ENCODE results near the gene NOC3L. TPM values are rescaled to one million over a fixed set of nuclear protein-coding genes. Genes with fewer than 3 reads are reported as not detected.

Gene NOC3L, protein sequence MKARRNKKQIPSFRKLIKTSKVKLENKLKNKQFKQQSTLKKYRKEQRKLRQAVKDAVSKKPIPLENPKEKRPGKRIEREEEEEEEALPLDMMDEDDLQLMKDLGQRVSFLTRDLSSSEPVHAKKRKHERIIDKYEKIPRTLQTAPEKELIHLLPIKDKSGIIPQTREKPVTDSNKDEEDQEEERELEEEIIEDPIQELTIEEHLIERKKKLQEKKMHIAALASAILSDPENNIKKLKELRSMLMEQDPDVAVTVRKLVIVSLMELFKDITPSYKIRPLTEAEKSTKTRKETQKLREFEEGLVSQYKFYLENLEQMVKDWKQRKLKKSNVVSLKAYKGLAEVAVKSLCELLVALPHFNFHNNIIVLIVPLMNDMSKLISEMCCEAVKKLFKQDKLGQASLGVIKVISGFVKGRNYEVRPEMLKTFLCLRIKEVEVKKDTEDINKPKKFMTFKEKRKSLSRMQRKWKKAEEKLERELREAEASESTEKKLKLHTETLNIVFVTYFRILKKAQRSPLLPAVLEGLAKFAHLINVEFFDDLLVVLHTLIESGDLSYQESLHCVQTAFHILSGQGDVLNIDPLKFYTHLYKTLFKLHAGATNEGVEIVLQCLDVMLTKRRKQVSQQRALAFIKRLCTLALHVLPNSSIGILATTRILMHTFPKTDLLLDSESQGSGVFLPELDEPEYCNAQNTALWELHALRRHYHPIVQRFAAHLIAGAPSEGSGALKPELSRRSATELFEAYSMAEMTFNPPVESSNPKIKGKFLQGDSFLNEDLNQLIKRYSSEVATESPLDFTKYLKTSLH
- 26.5 and 40.5 TPM in 2 replicates for total RNA-seq (2012; rRNA removed)
- polyA plus RNA-seq (2012; rRNA removed) = 8.6 and 11.9 TPM in 2 replicates
- polyA plus RNA-seq (2012; cell fraction: cytosol; rRNA removed) = 1.5 and 2.5 TPM in 2 replicates
- 2.5 and 18.8 TPM in 2 replicates for polyA plus RNA-seq (2012; cell fraction: nucleus; rRNA removed; ENCODE audit: low replicate concordance)
- percentile 80 among the genes with signal in this experiment for Bru-seq, nascent RNA
- percentile 76 among the genes with signal in this experiment for BruChase-seq, experiment 1, labeled RNA remaining after a 6-hour chase
- percentile 79 among the genes with signal in this experiment for BruChase-seq, experiment 2, labeled RNA remaining after a 2-hour chase
- long read RNA-seq, transcript NOC3L-201 (21 exons, 3,455 nt) = major isoform, 7 of 13 reads
- long read RNA-seq, partial matches to known transcripts = 3 of 13 reads
- long read RNA-seq, other reads (novel, unspliced or antisense) = 3 of 13 reads

DNA sequence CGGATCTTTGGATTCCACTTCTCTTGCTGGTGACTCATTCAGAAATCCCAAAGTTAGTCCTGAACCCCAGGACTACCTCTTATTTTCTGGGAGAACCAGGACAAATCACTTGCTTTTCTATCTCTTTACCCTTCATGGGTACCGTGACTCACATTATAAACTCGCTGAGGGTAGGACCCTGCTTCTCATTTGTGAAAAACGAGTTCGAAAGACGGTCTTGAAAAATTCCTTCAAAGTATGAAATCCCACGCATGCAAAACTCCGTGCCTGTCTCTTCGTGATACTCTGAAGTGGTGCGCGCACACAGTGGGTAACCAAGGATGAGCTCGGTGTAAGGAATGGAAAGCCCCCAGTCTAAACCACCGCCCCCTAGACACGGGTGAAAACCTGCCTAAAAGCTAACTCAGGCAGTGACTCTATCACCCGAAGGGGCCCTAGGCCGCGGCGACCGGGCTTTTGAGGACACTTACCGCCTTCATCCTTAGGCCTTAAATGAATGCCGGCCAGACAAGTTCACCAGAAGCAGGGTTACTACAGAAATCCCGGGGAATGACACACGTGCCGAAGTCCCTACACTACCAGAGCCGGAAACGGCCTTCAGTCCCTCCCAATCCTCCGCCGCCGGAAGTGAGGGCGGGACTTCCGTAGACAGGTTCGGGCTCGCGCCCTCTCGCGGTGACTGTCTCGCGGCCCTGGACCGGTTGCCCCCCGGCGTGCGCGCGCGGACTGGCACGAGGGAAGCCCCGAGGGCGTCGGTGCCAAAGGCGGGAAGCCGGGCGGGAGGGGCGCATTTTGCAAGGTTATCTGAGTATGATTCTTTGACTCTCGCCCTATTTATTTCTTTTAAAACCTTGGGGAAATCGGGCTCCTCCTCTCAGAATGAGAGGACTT, at the start of gene NOC3L:
Gene NOC3L (minus strand): TSS at position 580 of the 891 bp plus-strand sequence. CDS start 101 bp downstream, at position 479.
- Histone ChIP-seq H3K36me3 (ENCODE audit: control insufficient read depth, insufficient read depth, low read length) (peaks cover 2% of the 10 kb centered on the region; the same call in 1 of the 2 replicates), H3K27ac (ENCODE audit: insufficient read depth, low read length) (peak within 1 kb of the TSS; percentile 56), H2BK120ac (ENCODE audit: low read depth, low read length) (peak within 1 kb of the TSS; percentile 14; the same call in 1 of the 2 replicates), H3K9me3 (ENCODE audit: control insufficient read depth, insufficient read depth, low read length) (no peaks in the 10 kb centered on the region), H2BK20ac (ENCODE audit: low read depth, low read length) (no peak within 1 kb of the TSS), H4K20me1 (ENCODE audit: insufficient read depth, low read length) (peaks cover 8% of the 10 kb centered on the region; the same call in 1 of the 2 replicates), H4K5ac (ENCODE audit: low read depth, low read length) (peak within 1 kb of the TSS; percentile 58; the same call in 1 of the 2 replicates), H3K4me3 (ENCODE audit: insufficient read depth, low read depth, low read length) (peak within 1 kb of the TSS; percentile 64), H3K14ac (replicated peaks; ENCODE audit: low read depth, low read length) (peak within 1 kb of the TSS; percentile 49; the same call in 1 of the 2 replicates), H3K9me1 (ENCODE audit: insufficient read depth, low read length) (no peaks in the 10 kb centered on the region), H2BK5ac (ENCODE audit: low read depth, low read length, poor library complexity, severe bottlenecking) (peak within 1 kb of the TSS; percentile 35), H4K8ac (ENCODE audit: low read depth in 2 of 2, low read length in 2 of 2) (peak within 1 kb of the TSS; percentile 87 to 95), H2AK5ac (ENCODE audit: low read depth, low read length) (peak within 1 kb of the TSS; percentile 21), H2AFZ (replicated peaks; ENCODE audit: low read length, poor library complexity) (peak within 1 kb of the TSS; percentile 92), H3K9ac (ENCODE audit: low read depth, low read length) (peak within 1 kb of the TSS; percentile 73), H2AK9ac (replicated peaks; ENCODE audit: low read depth, low read length, poor library complexity) (peak within 1 kb of the TSS; percentile 74), H3K4ac (ENCODE audit: low read depth, low read length) (peak within 1 kb of the TSS; percentile 49), H4K91ac (ENCODE audit: insufficient read depth, low read depth, low read length) (peak within 1 kb of the TSS; percentile 41), H3K79me1 (ENCODE audit: low read depth in 1 of 2, low read length in 2 of 2) (peaks cover 10 to 24% of the 10 kb centered on the region in 2 experiments), H3K4me2 (ENCODE audit: low read depth, low read length) (peak within 1 kb of the TSS; percentile 89), H3K18ac (ENCODE audit: low read depth, low read length) (peak within 1 kb of the TSS; percentile 1; the same call in 1 of the 2 replicates), H3K56ac (ENCODE audit: extremely low read depth, insufficient read depth, low read length) (peak within 1 kb of the TSS; percentile 76), H3K23ac (ENCODE audit: low read depth, low read length) (peak within 1 kb of the TSS; percentile 2), H3K4me1 (ENCODE audit: control insufficient read depth, insufficient read depth, low read length) (peaks cover 2% of the 10 kb centered on the region), H3K27me3 (ENCODE audit: control insufficient read depth, insufficient read depth, low read length) (no peaks in the 10 kb centered on the region; the same call in 1 of the 2 replicates), H2BK15ac (ENCODE audit: low read depth, low read length) (no peak within 1 kb of the TSS; the same call in 2 of the 3 replicates)
- dilution Hi-C loops (cut with HindIII; ENCODE audit: low sequenced_read_pairs, unreplicated experiment) = no loop called here
- ChIA-PET POLR2A (ENCODE audit: unreplicated experiment) (no interaction called here), CTCF (interaction anchor here (0.6 to 1.4 kb wide), 6 partner anchors 18 to 371 kb away, joined by 3 read pairs; no protein-coding TSS in a partner anchor)
- in situ Hi-C loops (cut with MboI; ENCODE audit: low sequenced_read_pairs) = no loop called here
- TSS peak; percentile 62 for BruUV-seq (replicated peaks)
- 0% methylated on average over 14 of the region's 55 CpGs; no CpG with 5 or more reads in 1 of the 2 experiments for WGBS, 2 experiments (ENCODE audit: extremely low coverage in 2 of 2, insufficient read length in 1 of 2)
- intact Hi-C loops (cut with micrococcal nuclease) = loop anchor here (1.0 to 2.0 kb wide), 3 partner anchors 40 to 446 kb away; partner anchors contain the start of gene TBC1D12
- DNase-seq = peak; percentile 96
- ATAC-seq (ENCODE audit: low read depth) = peak; percentile 97
- TF ChIP-seq POLR2A (IDR thresholded peaks at IDR 0.05; ENCODE audit: low read depth, low read length) = peak; percentile 89
- TF ChIP-seq, protein P1, sequence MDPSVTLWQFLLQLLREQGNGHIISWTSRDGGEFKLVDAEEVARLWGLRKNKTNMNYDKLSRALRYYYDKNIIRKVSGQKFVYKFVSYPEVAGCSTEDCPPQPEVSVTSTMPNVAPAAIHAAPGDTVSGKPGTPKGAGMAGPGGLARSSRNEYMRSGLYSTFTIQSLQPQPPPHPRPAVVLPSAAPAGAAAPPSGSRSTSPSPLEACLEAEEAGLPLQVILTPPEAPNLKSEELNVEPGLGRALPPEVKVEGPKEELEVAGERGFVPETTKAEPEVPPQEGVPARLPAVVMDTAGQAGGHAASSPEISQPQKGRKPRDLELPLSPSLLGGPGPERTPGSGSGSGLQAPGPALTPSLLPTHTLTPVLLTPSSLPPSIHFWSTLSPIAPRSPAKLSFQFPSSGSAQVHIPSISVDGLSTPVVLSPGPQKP (IDR thresholded peaks at IDR 0.05; ENCODE audit: borderline replicate concordance, low read depth, low read length) = 0 out of 2 replicates have a peak, but pooled peaks have one; percentile 50
- TF ChIP-seq, protein P2, sequence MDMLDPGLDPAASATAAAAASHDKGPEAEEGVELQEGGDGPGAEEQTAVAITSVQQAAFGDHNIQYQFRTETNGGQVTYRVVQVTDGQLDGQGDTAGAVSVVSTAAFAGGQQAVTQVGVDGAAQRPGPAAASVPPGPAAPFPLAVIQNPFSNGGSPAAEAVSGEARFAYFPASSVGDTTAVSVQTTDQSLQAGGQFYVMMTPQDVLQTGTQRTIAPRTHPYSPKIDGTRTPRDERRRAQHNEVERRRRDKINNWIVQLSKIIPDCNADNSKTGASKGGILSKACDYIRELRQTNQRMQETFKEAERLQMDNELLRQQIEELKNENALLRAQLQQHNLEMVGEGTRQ (IDR thresholded peaks at IDR 0.05; ENCODE audit: low read depth, low read length) = peak; percentile 67
- TF ChIP-seq RAD21 (IDR thresholded peaks at IDR 0.05; ENCODE audit: low read length) = peak; percentile 51
- TF ChIP-seq CHD1 (IDR thresholded peaks at IDR 0.05; ENCODE audit: low read depth, low read length) = no peak
- no peak for TF ChIP-seq RFX5 (IDR thresholded peaks at IDR 0.05; ENCODE audit: low read depth, low read length)
- TF ChIP-seq MXI1 (IDR thresholded peaks at IDR 0.05; ENCODE audit: borderline replicate concordance, low read depth, low read length) = peak; percentile 97
- TF ChIP-seq CEBPB (IDR thresholded peaks at IDR 0.05; ENCODE audit: low read depth, low read length) = no peak
- TF ChIP-seq BHLHE40 (IDR thresholded peaks at IDR 0.05; ENCODE audit: low read depth, low read length) = peak; percentile 92
